Pulmonary artery endothelial cell (primary cell): ENCODE results near the gene NEMP2. TPM values are rescaled to one million over a fixed set of nuclear protein-coding genes. Genes with fewer than 3 reads are reported as not detected.

ENCODE experiments used
- DNase-seq: peaks from one replicate; pipeline ENCODE4 v3.0.0-alpha.2; 2011; ENCODE audit warnings: low read depth, low spot score
- total RNA-seq: library from RNA; depleted of rRNA; stranded (reverse); fragments of >200 nt; gene quantifications from 2 replicates; pipeline ENCODE4 v1.2.3, GENCODE V29; 2014

The NEMP2 gene
- 3.5 and 4.7 TPM in 2 replicates for total RNA-seq

- DNase-seq = no peak
Measured at GRCh38 chr2:190534310-190535120, at the start of gene NEMP2. NEMP2 (minus strand) TSS chr2:190534722; CDS start chr2:190534655, 67 bp downstream.

GRCh38 chr2:190583507-190584337, 49.2 kb upstream of the NEMP2 start:
- no peak for DNase-seq

GRCh38 chr2:190582736-190583506, 48.4 kb upstream of the NEMP2 start:
- no peak for DNase-seq

DNA sequence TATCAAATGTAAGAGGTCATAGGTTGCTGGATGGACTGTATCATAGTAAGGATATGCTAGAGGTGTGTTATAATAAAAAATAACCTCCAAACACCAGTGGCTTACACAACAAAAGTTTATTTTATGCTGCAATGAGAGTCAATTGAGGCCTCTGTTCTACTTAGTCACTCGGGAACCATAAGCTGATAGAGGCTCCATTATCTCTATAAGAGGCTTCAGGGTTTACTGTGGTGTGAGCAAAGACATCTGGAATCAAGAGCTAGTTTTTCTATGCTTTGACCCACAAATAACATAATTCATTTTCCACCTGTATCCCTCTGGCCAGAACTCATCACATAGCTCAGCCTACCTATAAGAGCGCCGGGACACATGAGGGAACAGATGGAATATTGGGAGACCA, 47.5 kb upstream of the NEMP2 start:
- no peak for DNase-seq

GRCh38 chr2:190579915-190580846, 45.7 kb upstream of the NEMP2 start:
- no peak for DNase-seq

GRCh38 chr2:190579058-190579410, 44.5 kb upstream of the NEMP2 start:
- DNase-seq = no peak

GRCh38 chr2:190578158-190579057, 43.9 kb upstream of the NEMP2 start:
- DNase-seq = no peak

DNA sequence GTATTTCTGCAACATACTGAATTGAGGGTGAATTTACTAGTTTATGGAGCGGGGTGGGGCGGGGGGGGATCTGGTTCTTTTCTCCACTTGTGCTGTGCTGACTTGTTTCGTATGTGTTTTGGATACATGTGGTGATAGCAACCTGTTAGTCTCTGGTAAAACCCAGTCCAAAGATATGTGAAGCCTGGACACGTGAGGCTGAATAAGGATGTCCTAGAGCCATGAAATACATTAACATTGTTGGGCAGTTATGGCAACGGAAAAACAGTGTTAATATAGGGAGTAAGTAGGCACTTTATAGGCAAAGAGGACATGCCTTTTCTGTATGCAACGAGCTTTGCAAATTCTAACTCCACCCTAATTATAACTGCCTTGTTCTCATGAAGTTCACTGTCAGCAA, 42.1 kb upstream of the NEMP2 start:
- no peak for DNase-seq

- DNase-seq = no peak
Measured at GRCh38 chr2:190575263-190575662, 40.7 kb upstream of the NEMP2 start.

DNA sequence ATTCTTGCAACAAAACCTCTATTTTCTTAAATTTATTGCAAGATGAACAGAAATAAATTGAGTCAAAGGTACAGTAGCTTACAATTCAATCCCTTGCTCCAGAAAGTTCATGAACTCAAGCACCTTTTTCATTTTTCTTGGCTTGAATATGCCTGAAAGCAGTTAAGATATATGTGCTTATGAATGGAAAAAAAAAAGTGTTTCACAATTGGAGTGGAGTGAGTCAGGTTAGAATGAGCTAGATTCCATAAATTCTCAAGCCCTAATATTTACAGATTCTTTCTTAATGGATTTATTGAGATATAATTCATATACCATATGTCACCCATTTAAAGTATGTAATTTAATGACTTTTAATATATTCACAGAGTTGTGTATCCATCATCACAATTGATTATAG, 39.6 kb upstream of the NEMP2 start:
- no peak for DNase-seq

DNA sequence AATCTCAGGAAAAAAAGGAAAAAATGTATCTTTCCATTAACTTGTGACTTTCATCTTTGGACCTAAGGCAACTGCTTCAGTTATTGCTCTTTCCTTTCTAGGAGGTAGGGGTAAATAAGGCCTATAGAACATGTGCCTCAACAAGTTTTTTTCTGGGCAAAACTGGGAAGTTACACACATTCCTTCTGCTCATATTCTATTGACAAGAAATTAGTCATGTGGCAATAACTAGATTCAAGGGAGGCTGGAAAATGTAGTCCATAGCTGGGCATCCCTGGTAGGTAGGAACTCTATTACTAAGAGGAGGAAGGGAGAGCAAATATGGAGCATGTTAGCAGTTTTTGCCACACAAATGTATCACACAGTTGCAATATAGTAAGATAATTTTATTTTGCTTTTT, 37.7 kb upstream of the NEMP2 start:
- DNase-seq = no peak

- DNase-seq = no peak
Measured at GRCh38 chr2:190571686-190572085, 37.2 kb upstream of the NEMP2 start.

DNA sequence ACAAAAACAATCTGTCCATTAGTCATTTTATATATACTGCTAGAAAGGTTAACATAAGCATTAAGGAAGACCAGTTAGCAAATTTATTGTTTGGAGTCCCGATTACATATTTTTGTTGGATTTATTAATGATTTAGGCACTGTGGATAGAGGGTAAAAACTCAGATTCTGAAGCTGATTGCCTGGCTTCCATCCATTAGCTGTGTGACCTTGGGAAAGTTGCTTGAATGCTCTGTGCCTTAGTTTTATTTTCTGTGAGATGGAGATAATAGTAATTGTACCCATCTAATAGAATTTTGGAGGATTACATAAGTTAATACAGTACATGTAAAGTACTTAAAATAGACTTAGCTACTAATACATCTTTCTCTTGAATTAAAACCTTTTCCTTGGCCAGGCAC, 36.3 kb upstream of the NEMP2 start:
- no peak for DNase-seq

DNA sequence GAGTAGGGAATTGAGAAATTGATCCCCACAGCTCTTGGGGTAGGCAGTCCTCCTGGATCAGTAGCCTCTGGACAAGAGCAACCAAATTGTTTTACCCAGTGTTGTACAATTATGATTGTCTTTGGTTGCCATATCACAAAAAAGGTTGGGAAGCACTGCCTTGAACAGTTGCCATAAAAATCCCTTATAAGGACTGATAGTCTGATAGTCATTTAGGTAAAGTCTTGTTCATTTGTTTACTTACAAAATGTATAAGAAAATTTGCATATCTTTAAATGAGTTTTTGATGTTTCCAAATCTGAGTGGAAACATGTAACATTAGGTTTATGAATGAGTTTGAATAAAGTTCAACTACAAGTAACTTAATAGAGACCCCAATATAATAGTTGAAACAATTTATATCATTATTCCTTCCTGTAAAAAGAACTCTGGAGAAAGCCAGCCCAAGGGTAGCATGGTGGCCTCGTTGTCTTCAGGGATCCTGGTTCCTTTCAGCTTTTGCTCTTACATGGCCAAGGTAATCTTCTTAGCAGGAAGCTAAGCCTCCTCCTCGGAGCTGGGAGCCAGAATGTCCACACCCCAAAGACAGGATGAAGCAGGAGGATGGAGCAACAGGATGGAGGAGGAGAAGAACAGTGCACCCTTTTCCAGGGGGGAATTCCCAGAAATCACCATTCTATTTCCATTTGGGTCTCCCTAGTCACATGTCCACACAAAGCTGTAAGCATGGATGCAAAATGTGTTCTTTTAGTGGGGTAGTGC, 35.7 kb upstream of the NEMP2 start:
- no peak for DNase-seq

DNA sequence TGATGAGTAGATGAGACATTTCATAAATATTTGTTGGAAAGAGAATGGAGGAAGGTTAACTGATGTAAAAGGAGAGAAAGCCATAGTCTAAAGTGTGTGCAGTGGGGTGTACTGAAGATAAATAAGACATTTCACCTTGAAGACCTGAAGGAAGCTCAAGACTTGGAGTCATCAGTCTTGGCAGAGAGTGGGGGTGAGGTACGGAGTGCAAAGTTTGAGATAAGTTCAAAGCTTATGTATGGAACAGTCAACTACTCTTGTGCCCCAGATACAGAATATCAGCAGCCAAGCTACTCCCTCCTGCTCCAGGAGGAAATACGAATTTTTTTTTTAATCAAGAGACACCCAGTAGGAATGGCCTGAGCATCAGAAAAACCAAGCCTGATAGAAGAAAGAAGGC, 30.3 kb upstream of the NEMP2 start:
- no peak for DNase-seq

GRCh38 chr2:190563646-190564045, 29.1 kb upstream of the NEMP2 start:
- no peak for DNase-seq

- DNase-seq = no peak
Measured at GRCh38 chr2:190563109-190563508, 28.6 kb upstream of the NEMP2 start.

DNA sequence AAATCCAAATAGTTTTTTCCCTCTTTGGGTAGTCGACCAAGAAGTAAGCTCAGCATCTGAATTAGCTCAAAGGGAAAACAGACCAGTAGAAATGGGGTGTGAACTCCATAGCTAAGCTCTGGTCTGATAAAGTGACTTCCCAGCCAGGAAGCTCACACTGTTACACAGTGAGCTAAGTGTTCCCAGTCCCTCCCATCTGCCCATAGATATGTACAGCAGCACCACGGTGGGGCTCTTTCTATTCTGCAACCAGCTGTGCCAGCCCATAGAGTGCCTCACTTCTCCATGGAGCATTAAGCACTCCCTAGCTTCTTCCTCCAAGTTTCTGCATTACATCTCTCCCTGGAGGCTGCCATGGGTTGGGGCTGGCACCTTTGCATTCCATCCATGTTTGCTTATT, 27.6 kb upstream of the NEMP2 start:
- DNase-seq = no peak

GRCh38 chr2:190561094-190561493, 26.6 kb upstream of the NEMP2 start:
- DNase-seq = no peak
